ENCODE results near the gene DCAKD.
A peak's percentile ranks its signal among the peaks of the same experiment; 100 is the strongest.

Gene DCAKD

GRCh38 chr17:45029096-45029495, 22.3 kb downstream of the DCAKD start:
- Histone ChIP-seq H3K9me3 (ENCODE audit: insufficient read depth, low read depth, low read length) (no peaks in the 10 kb centered on the region), H3K4me1 (ENCODE audit: insufficient read depth, low read length) (no peaks in the 10 kb centered on the region), H3K36me3 (ENCODE audit: insufficient read depth, low read length) (peaks cover 63% of the 10 kb centered on the region), H3K27me3 (ENCODE audit: insufficient read depth, low read length) (no peaks in the 10 kb centered on the region), H3K27ac (ENCODE audit: low read depth, low read length) (no peak overlapping the region), H3K4me3 (ENCODE audit: low read length) (no peak overlapping the region), H3K9ac (ENCODE audit: low read depth, low read length) (no peak overlapping the region)
- WGBS = 93% methylated on average over 7 of the region's 7 CpGs

- H3K27ac ChIP-seq (ENCODE audit: low read depth, low read length) = no peak overlapping the region
- peaks cover 15% of the 10 kb centered on the region for H3K4me1 ChIP-seq (ENCODE audit: insufficient read depth, low read length)
- H3K27me3 ChIP-seq (ENCODE audit: insufficient read depth, low read length) = peaks cover 41% of the 10 kb centered on the region
- H3K4me3 ChIP-seq (ENCODE audit: low read length) = no peak overlapping the region
- no peak overlapping the region for H3K9ac ChIP-seq (ENCODE audit: low read depth, low read length)
- WGBS = 88% methylated on average over 11 of the region's 13 CpGs
- H3K36me3 ChIP-seq (ENCODE audit: insufficient read depth, low read length) = peaks cover 22% of the 10 kb centered on the region
- H3K9me3 ChIP-seq (ENCODE audit: insufficient read depth, low read depth, low read length) = no peaks in the 10 kb centered on the region
Observed at GRCh38 chr17:45022655-45023339, 28.6 kb downstream of the DCAKD start.

DNA sequence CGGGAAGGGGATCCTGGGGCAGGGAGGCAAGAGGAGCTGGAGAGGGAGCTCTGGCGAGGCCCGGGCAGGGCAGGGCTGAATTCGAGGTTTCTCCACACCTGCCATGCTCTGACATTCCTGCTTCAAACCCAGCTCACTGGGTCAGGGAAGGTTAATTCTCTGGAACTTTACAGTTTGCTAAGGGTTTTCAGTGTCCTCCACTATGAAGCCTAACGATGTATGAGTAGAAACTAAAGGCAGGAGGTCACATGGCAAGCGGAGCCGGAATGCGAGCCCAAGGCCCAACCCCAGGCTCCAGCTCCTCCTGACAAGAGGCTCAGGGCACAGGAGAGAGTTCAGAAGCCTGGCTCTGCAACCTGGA, 29.2 kb downstream of the DCAKD start:
- Histone ChIP-seq H3K9ac (ENCODE audit: low read depth, low read length) (no peak overlapping the region), H3K27me3 (ENCODE audit: insufficient read depth, low read length) (peaks cover 45% of the 10 kb centered on the region)
- 51% methylated on average over 8 of the region's 8 CpGs for WGBS

GRCh38 chr17:45021607-45022287, 29.7 kb downstream of the DCAKD start:
- peaks cover 15% of the 10 kb centered on the region for H3K36me3 ChIP-seq (ENCODE audit: insufficient read depth, low read length)
- no peak overlapping the region; the same call in 1 of the 2 replicates for H3K27ac ChIP-seq (ENCODE audit: low read depth, low read length)
- H3K4me1 ChIP-seq (ENCODE audit: insufficient read depth, low read length) = peaks cover 15% of the 10 kb centered on the region
- peak overlapping the region; percentile 32; the same call in 1 of the 2 replicates for H3K9ac ChIP-seq (ENCODE audit: low read depth, low read length)
- no peaks in the 10 kb centered on the region for H3K9me3 ChIP-seq (ENCODE audit: insufficient read depth, low read depth, low read length)
- H3K4me3 ChIP-seq (ENCODE audit: low read length) = peak overlapping the region; percentile 47
- H3K27me3 ChIP-seq (ENCODE audit: insufficient read depth, low read length) = peaks cover 45% of the 10 kb centered on the region
- WGBS = 4% methylated on average over 57 of the region's 57 CpGs

More for the DNA sequence above, 29.2 kb downstream of the DCAKD start:
- H3K4me3 ChIP-seq (ENCODE audit: low read length) = no peak overlapping the region
- H3K27ac ChIP-seq (ENCODE audit: low read depth, low read length) = no peak overlapping the region; the same call in 1 of the 2 replicates
- H3K4me1 ChIP-seq (ENCODE audit: insufficient read depth, low read length) = peaks cover 15% of the 10 kb centered on the region
- peaks cover 21% of the 10 kb centered on the region for H3K36me3 ChIP-seq (ENCODE audit: insufficient read depth, low read length)
- H3K9me3 ChIP-seq (ENCODE audit: insufficient read depth, low read depth, low read length) = no peaks in the 10 kb centered on the region

- Histone ChIP-seq H3K4me1 (ENCODE audit: insufficient read depth, low read length) (peaks cover 15% of the 10 kb centered on the region), H3K27me3 (ENCODE audit: insufficient read depth, low read length) (peaks cover 45% of the 10 kb centered on the region), H3K36me3 (ENCODE audit: insufficient read depth, low read length) (peaks cover 11% of the 10 kb centered on the region; the same call in 1 of the 2 replicates), H3K4me3 (ENCODE audit: low read length) (peak overlapping the region; percentile 47), H3K9me3 (ENCODE audit: insufficient read depth, low read depth, low read length) (no peaks in the 10 kb centered on the region), H3K27ac (ENCODE audit: low read depth, low read length) (no peak overlapping the region), H3K9ac (ENCODE audit: low read depth, low read length) (no peak overlapping the region)
- 27% methylated on average over 17 of the region's 17 CpGs for WGBS
Observed at GRCh38 chr17:45020354-45021138, 30.9 kb downstream of the DCAKD start.

- H3K27ac ChIP-seq (ENCODE audit: low read depth, low read length) = no peak overlapping the region
- peak overlapping the region; percentile 42; the same call in 1 of the 2 replicates for H3K9ac ChIP-seq (ENCODE audit: low read depth, low read length)
- H3K4me3 ChIP-seq (ENCODE audit: low read length) = peak overlapping the region; percentile 56
- WGBS = 3% methylated on average over 82 of the region's 82 CpGs
- H3K9me3 ChIP-seq (ENCODE audit: insufficient read depth, low read depth, low read length) = no peaks in the 10 kb centered on the region
- peaks cover 4% of the 10 kb centered on the region; the same call in 1 of the 2 replicates for H3K36me3 ChIP-seq (ENCODE audit: insufficient read depth, low read length)
- H3K27me3 ChIP-seq (ENCODE audit: insufficient read depth, low read length) = peaks cover 45% of the 10 kb centered on the region
- H3K4me1 ChIP-seq (ENCODE audit: insufficient read depth, low read length) = peaks cover 15% of the 10 kb centered on the region
Observed at GRCh38 chr17:45018848-45019711, 32.4 kb downstream of the DCAKD start.

- WGBS = 43% methylated on average over 4 of the region's 4 CpGs
- H3K4me3 ChIP-seq (ENCODE audit: low read length) = peak overlapping the region; percentile 56
- H3K4me1 ChIP-seq (ENCODE audit: insufficient read depth, low read length) = peaks cover 17% of the 10 kb centered on the region
- no peaks in the 10 kb centered on the region for H3K9me3 ChIP-seq (ENCODE audit: insufficient read depth, low read depth, low read length)
- no peak overlapping the region for H3K27ac ChIP-seq (ENCODE audit: low read depth, low read length)
- peaks cover 45% of the 10 kb centered on the region for H3K27me3 ChIP-seq (ENCODE audit: insufficient read depth, low read length)
- no peak overlapping the region for H3K9ac ChIP-seq (ENCODE audit: low read depth, low read length)
- no peaks in the 10 kb centered on the region for H3K36me3 ChIP-seq (ENCODE audit: insufficient read depth, low read length)
Observed at GRCh38 chr17:45018514-45018847, 33.0 kb downstream of the DCAKD start.

- Histone ChIP-seq H3K36me3 (ENCODE audit: insufficient read depth, low read length) (no peaks in the 10 kb centered on the region), H3K4me1 (ENCODE audit: insufficient read depth, low read length) (peaks cover 20% of the 10 kb centered on the region), H3K9ac (ENCODE audit: low read depth, low read length) (no peak overlapping the region), H3K4me3 (ENCODE audit: low read length) (no peak overlapping the region), H3K27me3 (ENCODE audit: insufficient read depth, low read length) (peaks cover 44% of the 10 kb centered on the region), H3K9me3 (ENCODE audit: insufficient read depth, low read depth, low read length) (no peaks in the 10 kb centered on the region), H3K27ac (ENCODE audit: low read depth, low read length) (no peak overlapping the region)
- 68% methylated on average over 5 of the region's 5 CpGs for WGBS
Observed at GRCh38 chr17:45016823-45017222, 34.6 kb downstream of the DCAKD start.

GRCh38 chr17:45016237-45016636, 35.2 kb downstream of the DCAKD start:
- no peaks in the 10 kb centered on the region for H3K9me3 ChIP-seq (ENCODE audit: insufficient read depth, low read depth, low read length)
- 89% methylated on average over 7 of the region's 7 CpGs for WGBS

GRCh38 chr17:45013021-45013997, 38.1 kb downstream of the DCAKD start:
- Histone ChIP-seq H3K4me3 (ENCODE audit: low read length) (no peak overlapping the region), H3K9ac (ENCODE audit: low read depth, low read length) (no peak overlapping the region), H3K27ac (ENCODE audit: low read depth, low read length) (no peak overlapping the region), H3K9me3 (ENCODE audit: insufficient read depth, low read depth, low read length) (no peaks in the 10 kb centered on the region), H3K4me1 (ENCODE audit: insufficient read depth, low read length) (peaks cover 5% of the 10 kb centered on the region), H3K36me3 (ENCODE audit: insufficient read depth, low read length) (no peaks in the 10 kb centered on the region), H3K27me3 (ENCODE audit: insufficient read depth, low read length) (peaks cover 8% of the 10 kb centered on the region)
- 78% methylated on average over 17 of the region's 17 CpGs for WGBS

More at GRCh38 chr17:45016237-45016636, 35.2 kb downstream of the DCAKD start:
- Histone ChIP-seq H3K4me3 (ENCODE audit: low read length) (no peak overlapping the region), H3K9ac (ENCODE audit: low read depth, low read length) (no peak overlapping the region), H3K27me3 (ENCODE audit: insufficient read depth, low read length) (peaks cover 38% of the 10 kb centered on the region), H3K36me3 (ENCODE audit: insufficient read depth, low read length) (no peaks in the 10 kb centered on the region), H3K4me1 (ENCODE audit: insufficient read depth, low read length) (peaks cover 17% of the 10 kb centered on the region), H3K27ac (ENCODE audit: low read depth, low read length) (no peak overlapping the region)

Measured in HUES64 (cell line).